GM21576 (cell line): Measurements from ENCODE around the gene MYRIP.
"Not testable (repeated sequence)": the region's sequence is repeated elsewhere in the genome, so short reads cannot be mapped to it uniquely, and the experiment has no call there.

ENCODE experiments used
- ATAC-seq: cut with Tn5 transposase; IDR thresholded peaks from one replicate; pipeline ENCODE4 v1.9.1; 2021; ENCODE audit warnings: mild to moderate bottlenecking, moderate library complexity; ENCODE audit not compliant: unreplicated experiment

MYRIP gene

DNA sequence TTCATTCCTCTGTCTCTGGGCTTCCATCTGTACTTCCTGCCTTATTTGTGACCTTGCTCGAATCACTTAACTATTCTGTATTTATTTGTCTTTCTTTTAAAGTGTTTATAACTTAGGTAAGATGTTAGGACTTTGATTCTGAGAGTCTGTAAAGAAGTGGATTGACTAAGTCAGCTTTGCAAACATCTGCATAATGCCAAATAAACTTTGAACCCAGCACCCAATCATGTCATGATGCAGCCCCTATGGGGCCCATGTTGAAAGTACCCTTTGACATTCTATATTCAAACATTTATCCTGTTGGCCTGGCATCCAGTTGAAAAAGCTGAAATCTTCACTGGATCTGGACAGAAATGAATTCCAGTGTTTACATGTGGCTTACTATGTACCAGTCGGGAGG lies 3.8 kb upstream of the MYRIP start:
- no peak for ATAC-seq

DNA sequence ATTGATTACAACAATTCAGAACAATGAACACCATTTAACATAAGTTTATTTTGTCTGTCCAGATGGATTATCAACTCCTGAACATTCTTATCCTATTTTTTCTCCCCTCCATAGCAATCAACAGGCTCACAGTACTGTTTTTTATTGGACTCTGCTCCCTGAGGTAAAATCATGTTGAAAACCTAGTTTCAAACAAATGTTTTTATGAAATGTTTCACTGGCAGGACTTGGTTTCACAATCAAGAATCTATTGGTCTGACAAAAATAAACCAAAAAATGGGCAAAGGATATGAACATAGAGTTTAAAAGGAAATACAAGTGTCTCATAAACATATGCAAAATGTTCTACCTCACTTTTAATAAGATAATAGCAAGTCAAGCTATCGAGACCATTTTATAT lies 2.6 kb upstream of the MYRIP start:
- no peak for ATAC-seq

DNA sequence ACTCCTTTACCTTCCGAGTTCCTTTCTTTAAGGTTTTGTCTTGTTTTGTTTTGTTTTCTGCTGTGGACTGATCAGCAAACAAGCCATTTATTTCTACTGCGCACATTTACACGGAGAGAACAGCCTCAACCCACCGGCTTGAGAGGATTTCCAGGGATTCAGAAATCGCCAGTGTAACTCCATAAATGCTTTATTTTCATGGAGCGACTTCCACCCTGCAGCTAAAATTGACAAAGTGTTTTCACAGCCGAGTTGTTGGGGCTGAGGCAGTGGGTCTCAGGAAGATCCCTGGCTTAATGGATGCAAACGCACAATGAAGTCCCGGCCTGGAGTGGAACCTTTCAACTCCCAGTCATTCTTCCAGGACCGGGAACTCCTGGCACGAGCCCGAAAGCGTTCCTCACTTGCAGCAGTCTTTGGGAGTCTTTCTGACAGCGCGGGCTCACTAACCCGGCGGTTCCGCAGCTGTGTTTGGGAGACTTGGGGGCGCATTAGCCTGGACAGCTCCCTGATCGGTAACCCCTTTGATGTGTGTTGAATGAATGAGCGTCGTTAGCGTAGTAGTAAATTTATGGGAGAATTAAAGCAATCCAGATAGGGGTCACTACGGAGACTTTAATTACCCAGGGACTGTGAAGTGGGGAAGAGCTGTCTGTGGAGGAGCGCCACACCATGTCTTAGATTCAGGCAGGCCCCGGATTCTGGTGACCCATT lies 785 bp upstream of the MYRIP start:
- ATAC-seq, result no peak

DNA sequence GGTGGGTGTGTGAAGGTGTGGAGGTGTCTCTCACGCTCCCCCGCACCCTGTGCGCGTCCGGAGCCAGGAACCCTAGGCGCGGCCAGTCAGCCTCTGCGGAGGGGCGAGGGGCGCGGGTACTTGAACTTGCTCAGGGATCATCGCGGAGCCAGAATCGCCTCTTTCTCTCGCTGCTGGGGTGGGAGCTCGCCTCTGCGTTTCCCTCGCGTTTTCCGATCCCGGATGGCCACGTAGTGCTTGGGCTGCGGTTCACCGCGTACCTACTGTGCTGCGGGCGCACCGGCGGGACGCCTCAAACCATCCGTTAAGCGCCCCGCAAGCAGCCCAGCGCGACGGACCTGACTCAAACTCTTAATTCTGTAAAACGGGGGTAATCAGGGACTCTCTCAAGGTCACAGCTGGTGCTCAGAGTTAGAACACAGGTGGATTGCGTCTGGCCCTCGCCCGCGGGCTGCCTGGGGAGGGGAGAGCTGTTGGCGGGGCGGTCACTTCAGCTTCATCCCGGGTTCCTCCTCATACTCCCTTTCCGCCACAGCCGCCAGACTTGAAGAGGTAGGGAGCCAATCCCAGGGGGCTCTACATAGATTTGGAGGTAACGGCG lies 686 bp downstream of the MYRIP start:
- ATAC-seq, result no peak

DNA sequence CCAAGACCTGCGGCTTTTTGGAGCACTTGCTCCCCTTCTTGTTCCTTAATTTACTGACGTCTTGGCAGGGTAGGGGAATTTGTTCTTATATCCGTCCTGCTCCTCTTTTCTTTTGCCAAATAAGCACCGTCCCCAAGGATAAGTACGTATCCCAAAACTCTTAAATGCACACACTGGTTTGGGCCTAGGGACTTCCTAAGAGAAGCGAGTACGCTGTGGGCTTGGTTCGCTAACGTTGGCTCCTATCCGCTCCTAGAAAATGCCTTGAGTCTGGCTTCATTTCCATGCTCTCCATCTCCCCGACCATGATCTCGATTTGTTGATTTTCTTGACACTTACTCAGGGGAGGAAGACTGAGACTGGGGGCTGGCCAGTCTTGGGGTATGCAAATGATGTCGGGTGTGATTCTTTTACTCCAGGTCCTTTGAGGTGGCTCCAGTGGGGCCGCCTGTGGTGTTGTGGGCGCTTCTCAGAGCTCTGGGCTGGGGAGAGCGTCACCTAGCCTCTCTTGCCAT lies 1.3 kb downstream of the MYRIP start:
- ATAC-seq, result no peak

DNA sequence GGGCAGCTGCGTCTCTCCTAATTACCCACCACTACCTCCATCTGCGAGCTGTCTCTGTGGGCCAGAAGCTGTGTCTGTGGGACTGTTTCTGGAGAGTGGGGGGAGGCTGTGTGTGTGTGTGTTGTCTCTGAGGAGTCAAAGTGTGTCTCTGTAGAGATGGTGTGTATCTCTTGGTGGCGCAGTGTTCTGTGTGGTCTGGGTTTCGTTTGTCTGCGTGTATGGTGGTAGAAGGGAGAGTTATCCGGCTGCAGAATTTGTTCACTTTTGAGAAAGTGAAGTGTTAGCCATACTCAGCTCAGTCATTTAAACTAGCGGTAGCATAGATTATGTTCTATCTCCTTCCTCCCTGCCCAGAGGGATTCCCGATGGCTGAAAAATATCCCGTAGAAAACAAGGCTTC lies 2.2 kb downstream of the MYRIP start:
- no peak for ATAC-seq

DNA sequence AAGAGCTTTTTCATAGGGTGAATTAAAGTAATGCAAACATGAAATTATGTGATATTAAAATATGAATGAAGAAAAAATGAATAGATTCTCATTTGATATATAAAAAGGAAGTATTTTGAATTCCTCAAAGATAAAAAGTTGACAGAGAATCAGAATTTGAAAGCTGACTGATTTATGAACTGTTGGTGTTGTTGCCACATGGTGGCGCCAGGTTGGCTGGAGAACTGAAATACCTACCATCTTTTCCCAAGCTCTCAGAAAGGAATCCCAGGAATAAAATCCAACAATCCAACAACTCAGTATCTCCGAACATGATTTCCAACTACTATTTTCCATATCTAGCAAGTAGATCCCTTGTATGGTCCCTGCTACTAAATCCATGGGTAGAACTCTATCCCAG lies 3.1 kb downstream of the MYRIP start:
- ATAC-seq, result no peak

DNA sequence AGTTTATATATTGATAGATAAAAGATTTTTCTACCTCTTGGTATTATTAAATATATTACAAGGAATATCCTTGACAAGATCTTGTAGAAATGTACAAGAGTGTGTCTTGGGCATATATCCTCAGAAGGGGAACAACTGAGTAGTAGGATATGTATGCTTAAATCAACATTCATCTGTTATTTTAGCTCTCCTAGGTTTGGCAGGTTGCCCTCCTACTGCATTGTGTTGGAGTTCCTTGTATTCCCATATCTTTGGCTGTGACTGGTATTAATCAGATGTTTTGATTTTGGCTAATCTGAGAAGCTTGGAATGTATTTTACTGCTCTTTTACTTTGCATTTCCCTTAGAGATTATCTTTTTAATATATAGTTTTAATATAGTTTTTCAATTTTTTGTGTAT lies 4.6 kb downstream of the MYRIP start:
- no peak for ATAC-seq

DNA sequence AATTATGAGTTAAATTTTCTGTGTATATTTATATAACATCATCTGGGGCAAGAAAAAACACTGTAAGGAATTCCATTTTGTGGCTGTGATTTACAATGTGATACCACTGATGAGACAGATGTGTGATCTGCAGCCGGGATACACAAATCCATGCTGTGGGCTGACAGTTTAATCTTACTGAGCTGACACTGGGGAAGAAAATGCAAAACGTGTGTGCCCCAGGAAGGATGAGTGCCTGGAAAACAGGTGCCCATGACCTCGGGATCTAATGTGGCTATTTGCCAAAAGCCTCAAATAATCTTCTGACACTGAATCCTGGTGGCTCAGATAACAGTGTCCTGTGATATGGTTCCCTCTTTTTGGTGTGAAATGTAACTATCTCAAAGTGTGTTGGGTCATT lies 10.5 kb downstream of the MYRIP start:
- no peak for ATAC-seq

DNA sequence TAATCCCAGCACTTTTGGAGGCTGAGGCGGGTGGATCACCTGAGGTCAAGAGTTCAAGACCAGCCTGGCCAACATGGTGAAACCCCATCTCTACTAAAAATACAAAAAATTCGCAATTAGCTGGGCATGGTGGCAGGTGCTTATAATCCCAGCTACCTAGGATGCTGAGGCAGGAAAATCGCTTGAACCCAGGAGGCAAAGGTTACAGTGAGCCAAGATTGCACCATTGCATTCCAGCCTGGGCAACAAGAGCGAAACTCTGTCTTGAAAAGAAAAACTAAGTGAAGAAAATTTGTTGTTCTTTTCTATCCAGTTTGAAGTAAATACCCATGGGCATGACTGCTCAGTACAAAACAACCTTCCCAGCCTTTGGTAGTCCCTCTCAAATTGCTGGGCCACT lies 24.4 kb downstream of the MYRIP start:
- ATAC-seq, result not testable (repeated sequence)

DNA sequence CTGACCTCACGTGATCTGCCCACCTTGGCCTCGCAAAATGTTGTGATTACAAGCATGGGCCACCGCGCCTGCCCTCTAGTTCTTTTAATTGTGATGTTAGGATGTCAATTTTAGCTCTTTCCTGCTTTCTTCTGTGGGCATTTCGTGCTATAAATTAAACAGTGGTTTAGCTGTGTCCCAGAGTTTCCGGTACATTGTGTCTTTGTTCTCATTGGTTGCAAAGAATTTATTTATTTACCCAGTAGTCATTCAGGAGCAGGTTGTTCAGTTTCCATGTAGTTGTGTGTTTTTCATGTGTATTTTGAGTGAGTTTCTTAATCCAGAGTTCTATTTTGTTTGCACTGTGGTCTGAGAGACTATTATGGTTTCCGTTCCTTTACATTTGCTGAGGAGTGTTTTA lies 30.1 kb downstream of the MYRIP start:
- ATAC-seq, result no peak

DNA sequence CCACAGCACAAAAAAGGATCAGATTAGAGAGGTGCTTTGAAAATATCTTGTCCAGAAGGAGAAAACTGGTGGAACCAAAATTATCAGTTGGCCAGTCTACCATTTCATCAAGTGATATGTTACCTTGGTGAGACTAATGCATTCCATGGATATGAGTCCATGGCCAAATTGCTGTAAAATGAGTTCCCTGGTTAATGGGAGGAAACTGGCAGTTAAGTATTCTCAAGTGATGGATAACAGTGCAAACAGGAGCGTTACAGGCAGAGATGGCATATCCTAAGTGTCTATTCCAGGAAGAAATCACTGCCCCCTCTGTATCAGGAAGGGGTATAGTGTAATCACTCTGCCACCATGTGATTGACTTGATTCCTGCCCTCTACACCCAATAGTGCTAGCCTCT lies 34.0 kb downstream of the MYRIP start:
- no peak for ATAC-seq

DNA sequence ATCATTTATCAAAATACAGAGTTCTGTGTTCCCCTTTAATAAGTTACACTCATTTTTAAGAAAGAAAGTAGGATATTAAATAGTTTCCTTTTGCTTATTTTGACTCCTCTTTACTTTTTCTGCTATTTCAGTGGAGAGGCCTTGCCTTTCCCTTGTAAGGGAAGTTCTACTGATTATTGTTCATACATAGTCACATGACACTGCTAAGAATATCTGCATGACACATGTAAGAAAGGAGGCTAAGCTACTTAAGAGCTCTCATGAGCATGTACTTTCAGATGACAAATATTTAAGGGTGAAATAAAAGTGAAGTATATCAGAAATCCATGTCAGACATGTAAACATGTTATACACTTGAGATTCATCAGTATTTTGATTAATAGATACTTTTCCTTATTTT lies 39.0 kb downstream of the MYRIP start:
- no peak for ATAC-seq

DNA sequence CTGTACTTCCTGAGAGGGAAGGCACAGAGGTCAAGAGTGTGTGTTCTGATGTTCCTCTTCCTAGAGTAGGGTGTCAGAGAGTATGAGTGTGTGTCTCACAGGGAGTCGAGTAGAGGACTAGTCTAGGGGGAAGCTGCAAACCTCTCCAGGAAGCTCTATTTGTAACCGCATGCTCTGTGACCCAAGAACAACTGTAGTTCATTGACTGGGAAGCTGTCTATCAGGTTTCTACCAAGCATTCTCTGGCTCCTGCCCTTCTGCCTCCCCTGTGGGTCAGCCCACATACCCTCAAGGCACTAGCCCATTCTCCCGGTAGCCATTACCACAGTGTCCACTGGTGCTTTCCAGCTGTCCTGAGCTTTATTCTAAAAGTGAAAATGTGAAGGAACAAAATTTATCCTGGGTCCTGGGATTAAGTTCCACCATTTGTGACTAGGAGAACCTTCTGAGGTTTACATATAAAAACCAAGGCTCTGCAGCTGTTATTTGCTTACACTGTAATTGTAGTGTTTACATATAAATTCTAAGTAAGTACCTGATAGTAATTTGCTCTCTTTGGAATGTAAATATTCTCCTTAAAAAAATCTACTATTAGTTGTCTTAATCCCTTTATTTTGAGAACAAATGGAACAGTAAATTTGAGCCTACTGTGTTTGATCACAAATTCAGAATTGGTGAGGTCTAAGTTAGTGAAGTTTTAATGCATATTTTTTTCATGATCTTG lies 40.7 kb downstream of the MYRIP start:
- ATAC-seq, result no peak

DNA sequence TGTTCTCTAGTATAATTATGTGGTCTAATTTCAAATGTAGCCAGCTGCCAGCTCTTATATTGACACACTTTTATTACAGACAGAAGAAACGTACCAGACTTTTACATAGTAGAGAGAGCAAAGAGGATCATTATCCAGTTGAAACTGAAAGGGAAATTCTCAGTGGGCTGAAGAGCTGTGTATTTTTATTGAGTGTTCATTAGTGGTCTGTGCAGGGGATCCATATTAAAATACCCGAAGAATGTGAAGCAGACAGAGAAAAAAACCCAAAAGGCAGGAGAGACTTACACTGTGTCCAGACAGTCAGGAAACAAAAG lies 41.3 kb downstream of the MYRIP start:
- no peak for ATAC-seq

DNA sequence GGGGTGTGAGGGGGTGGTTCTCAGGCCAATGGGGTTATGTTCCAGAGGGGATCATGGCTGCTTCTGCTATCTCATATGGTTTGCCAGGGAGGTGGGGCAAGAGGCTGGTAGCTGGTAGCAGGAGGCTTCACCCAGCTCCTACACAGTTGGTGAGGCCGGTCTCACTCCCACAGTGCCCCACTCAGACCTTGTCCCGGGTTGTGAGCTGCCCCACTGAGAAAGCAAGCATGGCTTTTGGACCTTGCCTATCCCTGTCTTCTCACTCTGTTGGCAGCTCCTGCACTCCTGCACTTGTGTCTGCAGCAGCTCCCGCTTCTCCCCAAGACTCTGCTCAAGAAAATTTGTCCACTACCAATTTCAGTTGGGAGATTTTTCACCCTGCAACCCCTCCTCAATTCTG lies 46.1 kb downstream of the MYRIP start:
- ATAC-seq, result no peak

DNA sequence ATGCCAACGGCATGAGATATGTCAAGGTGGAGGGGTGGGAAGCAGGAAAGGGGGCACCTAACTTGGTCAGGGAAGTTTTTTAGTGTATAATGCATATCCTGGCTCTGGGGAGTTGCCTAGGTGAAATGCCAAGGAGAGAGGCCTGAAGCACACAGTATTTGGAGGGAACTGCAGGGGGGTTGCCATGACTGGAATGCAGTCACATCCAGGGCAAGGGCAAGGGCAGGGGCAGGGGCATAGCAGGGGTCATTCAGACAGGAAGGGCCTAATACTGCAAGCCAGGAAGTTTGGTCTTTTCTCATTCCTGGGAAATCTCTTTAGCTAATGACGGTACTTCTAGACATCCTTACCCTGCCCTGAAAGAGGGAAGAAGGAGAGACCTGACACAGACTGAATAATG lies 60.5 kb downstream of the MYRIP start:
- ATAC-seq, result no peak

DNA sequence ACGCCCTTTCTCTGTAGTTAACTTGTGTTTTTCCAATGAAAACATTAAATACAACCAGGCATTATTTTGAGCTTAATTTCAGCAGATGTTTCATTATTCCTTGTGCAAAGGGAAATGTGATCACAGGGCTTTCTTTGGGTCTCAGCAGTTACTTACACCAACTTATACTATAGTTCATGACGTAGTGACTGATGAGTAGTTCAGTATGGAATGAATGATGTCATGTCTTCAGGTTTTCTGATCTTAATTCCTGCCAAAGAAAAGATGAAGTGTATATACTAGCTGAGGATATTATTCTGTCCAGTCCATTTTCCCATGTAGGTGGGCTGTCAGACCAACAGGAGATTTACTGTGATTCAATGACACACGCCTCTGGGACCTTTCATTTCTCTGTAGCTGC lies 61.3 kb downstream of the MYRIP start:
- no peak for ATAC-seq

DNA sequence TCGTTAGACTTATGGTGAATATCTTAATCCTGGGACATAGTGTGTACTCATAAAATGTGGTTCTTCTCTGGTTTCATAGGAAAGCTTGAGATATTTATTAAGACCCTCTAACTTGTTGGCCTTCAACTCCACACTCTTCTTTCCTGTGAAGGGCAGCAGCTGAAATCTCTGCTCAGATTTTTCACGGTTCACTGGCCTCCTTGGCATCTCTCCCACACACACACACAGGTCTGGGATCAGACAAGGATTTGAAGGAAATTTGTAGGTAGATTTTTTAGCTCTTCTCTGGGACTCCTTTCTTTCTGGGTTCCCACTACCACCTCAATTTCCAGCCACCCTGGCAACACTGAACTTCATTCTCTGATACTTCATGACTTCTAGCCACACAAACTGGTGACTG lies 70.2 kb downstream of the MYRIP start:
- no peak for ATAC-seq

DNA sequence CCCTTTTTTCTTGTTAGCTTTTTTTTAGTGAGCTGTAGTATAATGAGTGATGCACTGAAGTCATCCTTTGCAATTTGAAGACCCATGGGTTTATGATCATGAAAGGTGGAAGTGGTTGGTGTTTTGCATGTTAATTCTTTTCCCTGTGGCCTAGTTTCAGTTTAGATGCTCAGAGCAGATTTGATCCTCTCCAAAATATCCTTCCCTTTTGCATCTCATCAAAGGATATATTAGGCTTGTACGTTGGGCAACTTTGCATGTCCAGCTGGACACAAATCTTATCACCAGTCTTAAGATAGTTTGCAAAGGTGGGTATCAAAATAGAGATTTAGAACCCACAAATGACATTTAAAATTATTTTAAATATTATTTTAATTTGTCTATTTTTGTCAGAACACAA lies 72.7 kb downstream of the MYRIP start:
- no peak for ATAC-seq

DNA sequence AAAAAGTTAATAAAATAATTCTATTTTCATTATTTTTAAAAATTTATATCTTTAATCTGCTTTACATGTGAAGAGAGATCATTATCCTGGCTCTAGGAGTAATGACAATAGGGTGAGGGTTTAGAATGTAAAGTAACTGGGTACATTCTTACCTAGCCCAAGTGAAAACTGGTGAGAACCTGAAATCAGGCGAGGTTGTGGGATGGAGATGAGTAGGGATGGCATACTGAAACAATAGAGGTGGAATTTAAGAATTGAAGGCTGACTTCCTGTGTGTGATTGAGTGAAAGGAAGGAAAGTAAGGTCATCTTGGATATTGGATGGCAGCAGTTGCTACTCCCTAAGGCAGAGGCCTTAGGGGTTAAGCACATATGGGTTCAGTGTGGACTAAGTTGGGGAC lies 82.7 kb downstream of the MYRIP start:
- no peak for ATAC-seq

DNA sequence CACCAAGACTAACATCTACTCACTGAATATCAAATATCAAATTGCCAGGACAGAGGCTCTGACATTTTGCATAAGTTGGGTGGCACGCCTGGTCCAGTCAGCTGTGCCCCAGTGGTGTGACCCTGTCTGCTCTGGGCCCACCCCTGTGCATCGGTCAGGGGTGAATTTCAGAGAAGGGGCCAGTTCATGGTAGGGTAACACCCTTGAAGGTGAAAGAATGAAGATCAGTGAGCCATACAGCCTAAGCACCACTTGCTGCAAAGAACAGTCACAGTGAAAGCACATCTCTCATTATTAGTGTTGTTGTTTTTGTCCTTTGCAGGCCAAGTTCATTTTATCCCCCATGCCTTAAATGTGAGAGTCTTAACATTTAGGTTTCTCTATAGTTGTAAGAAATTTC lies 86.8 kb downstream of the MYRIP start:
- ATAC-seq, result no peak
